ENCODE results near the gene FZD7. TPM values are rescaled to one million over a fixed set of nuclear protein-coding genes. Genes with fewer than 3 reads are reported as not detected.

The FZD7 gene
- total and polyA plus RNA-seq, 2 donors (not counting 1 experiment from before 2014, with no cell fraction given), result 39.1 to 44.4 TPM

- DNase-seq (ENCODE audit: low read depth in 2 of 2), result peak in 1 of 2 donors; percentile 76
- Histone ChIP-seq H3K36me3 (ENCODE audit: control insufficient read depth, insufficient read depth, low read length) (no peaks in the 10 kb centered on the region), H4K20me1 (ENCODE audit: control insufficient read depth, extremely low read depth, insufficient read depth, low read length) (no peaks in the 10 kb centered on the region), H3K4me1 (ENCODE audit: control insufficient read depth, extremely low read depth, insufficient read depth, low read length) (peaks cover 3% of the 10 kb centered on the region), H3K27me3 (ENCODE audit: control insufficient read depth, insufficient read depth, low read length) (no peaks in the 10 kb centered on the region), H3K4me2 (ENCODE audit: extremely low read depth, insufficient read depth, low read length) (no peak overlapping the region), H3K9ac (ENCODE audit: insufficient read depth, low read length) (no peak overlapping the region), H3K4me3 (replicated peaks in 1 of 4; ENCODE audit: control extremely low read depth in 1 of 4, insufficient read depth in 1 of 4, low read depth in 3 of 4, low read length in 4 of 4) (no peak overlapping the region), H2AFZ (ENCODE audit: low read length) (no peak overlapping the region), H3K27ac (ENCODE audit: insufficient read depth, low read length) (no peak overlapping the region), H3K9me3 (ENCODE audit: control insufficient read depth, insufficient read depth, low read depth, low read length) (no peaks in the 10 kb centered on the region), H3K79me2 (ENCODE audit: control insufficient read depth, insufficient read depth, low read length) (no peaks in the 10 kb centered on the region)
- TF ChIP-seq CTCF (conservative IDR thresholded peaks at IDR 0.05 in 1 of 2, IDR thresholded peaks at IDR 0.05 in 1 of 2; ENCODE audit: low read depth in 1 of 2, low read length in 2 of 2) (no peak), EZH2 (IDR thresholded peaks at IDR 0.05; ENCODE audit: low read length, missing control alignments) (no peak)
Measured at GRCh38 chr2:202017940-202018339, 15.7 kb upstream of the FZD7 start.

GRCh38 chr2:202018950-202019349 is 14.7 kb upstream of the FZD7 start:
- DNase-seq (ENCODE audit: low read depth in 2 of 2), result no peak
- Histone ChIP-seq H3K4me1 (ENCODE audit: control insufficient read depth, extremely low read depth, insufficient read depth, low read length) (peaks cover 3% of the 10 kb centered on the region), H3K4me3 (replicated peaks in 1 of 4; ENCODE audit: control extremely low read depth in 1 of 4, insufficient read depth in 1 of 4, low read depth in 3 of 4, low read length in 4 of 4) (no peak overlapping the region), H2AFZ (ENCODE audit: low read length) (no peak overlapping the region), H3K36me3 (ENCODE audit: control insufficient read depth, insufficient read depth, low read length) (no peaks in the 10 kb centered on the region), H3K27me3 (ENCODE audit: control insufficient read depth, insufficient read depth, low read length) (no peaks in the 10 kb centered on the region), H3K9ac (ENCODE audit: insufficient read depth, low read length) (no peak overlapping the region), H3K27ac (ENCODE audit: insufficient read depth, low read length) (no peak overlapping the region), H3K4me2 (ENCODE audit: extremely low read depth, insufficient read depth, low read length) (no peak overlapping the region), H4K20me1 (ENCODE audit: control insufficient read depth, extremely low read depth, insufficient read depth, low read length) (no peaks in the 10 kb centered on the region), H3K9me3 (ENCODE audit: control insufficient read depth, insufficient read depth, low read depth, low read length) (no peaks in the 10 kb centered on the region), H3K79me2 (ENCODE audit: control insufficient read depth, insufficient read depth, low read length) (no peaks in the 10 kb centered on the region)
- no peak for TF ChIP-seq CTCF (conservative IDR thresholded peaks at IDR 0.05 in 1 of 2, IDR thresholded peaks at IDR 0.05 in 1 of 2; ENCODE audit: low read depth in 1 of 2, low read length in 2 of 2)
- no peak for TF ChIP-seq EZH2 (IDR thresholded peaks at IDR 0.05; ENCODE audit: low read length, missing control alignments)

GRCh38 chr2:202019689-202020450 is 13.8 kb upstream of the FZD7 start:
- TF ChIP-seq CTCF (conservative IDR thresholded peaks at IDR 0.05 in 1 of 2, IDR thresholded peaks at IDR 0.05 in 1 of 2; ENCODE audit: low read depth in 1 of 2, low read length in 2 of 2) (no peak), EZH2 (IDR thresholded peaks at IDR 0.05; ENCODE audit: low read length, missing control alignments) (no peak)
- Histone ChIP-seq H3K27ac (ENCODE audit: insufficient read depth, low read length) (no peak overlapping the region), H3K4me2 (ENCODE audit: extremely low read depth, insufficient read depth, low read length) (no peak overlapping the region), H3K4me1 (ENCODE audit: control insufficient read depth, extremely low read depth, insufficient read depth, low read length) (no peaks in the 10 kb centered on the region), H3K9me3 (ENCODE audit: control insufficient read depth, insufficient read depth, low read depth, low read length) (no peaks in the 10 kb centered on the region), H3K36me3 (ENCODE audit: control insufficient read depth, insufficient read depth, low read length) (no peaks in the 10 kb centered on the region), H3K9ac (ENCODE audit: insufficient read depth, low read length) (no peak overlapping the region), H3K79me2 (ENCODE audit: control insufficient read depth, insufficient read depth, low read length) (no peaks in the 10 kb centered on the region), H3K4me3 (replicated peaks in 1 of 4; ENCODE audit: control extremely low read depth in 1 of 4, insufficient read depth in 1 of 4, low read depth in 3 of 4, low read length in 4 of 4) (no peak overlapping the region), H3K27me3 (ENCODE audit: control insufficient read depth, insufficient read depth, low read length) (no peaks in the 10 kb centered on the region), H2AFZ (ENCODE audit: low read length) (no peak overlapping the region), H4K20me1 (ENCODE audit: control insufficient read depth, extremely low read depth, insufficient read depth, low read length) (no peaks in the 10 kb centered on the region)
- peak in 1 of 2 donors; percentile 67 for DNase-seq (ENCODE audit: low read depth in 2 of 2)
